Measurements from ENCODE around the gene PPIP5K1.

PPIP5K1 gene

DNA sequence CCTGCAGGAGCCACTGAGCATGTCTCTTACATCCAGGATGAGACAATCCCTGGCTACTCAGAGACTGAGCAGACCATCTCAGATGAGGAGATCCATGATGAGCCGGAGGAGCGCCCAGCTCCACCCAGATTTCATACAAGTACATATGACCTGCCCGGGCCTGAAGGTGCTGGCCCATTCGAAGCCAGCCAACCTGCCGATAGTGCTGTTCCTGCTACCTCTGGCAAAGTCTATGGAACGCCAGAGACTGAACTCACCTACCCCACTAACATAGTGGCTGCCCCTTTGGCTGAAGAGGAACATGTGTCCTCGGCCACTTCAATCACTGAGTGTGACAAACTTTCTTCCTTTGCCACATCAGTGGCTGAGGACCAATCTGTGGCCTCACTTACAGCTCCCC is 66.4 kb downstream of the PPIP5K1 start:
- no peak overlapping the region for H3K4me3 ChIP-seq (ENCODE audit: low read depth, low read length)
- in situ Hi-C loops (cut with HindIII; ENCODE audit: low sequenced_read_pairs) = no loop called here
- DNase-seq (ENCODE audit: low read depth, low spot score) = no peak
- TF ChIP-seq, protein P1, sequence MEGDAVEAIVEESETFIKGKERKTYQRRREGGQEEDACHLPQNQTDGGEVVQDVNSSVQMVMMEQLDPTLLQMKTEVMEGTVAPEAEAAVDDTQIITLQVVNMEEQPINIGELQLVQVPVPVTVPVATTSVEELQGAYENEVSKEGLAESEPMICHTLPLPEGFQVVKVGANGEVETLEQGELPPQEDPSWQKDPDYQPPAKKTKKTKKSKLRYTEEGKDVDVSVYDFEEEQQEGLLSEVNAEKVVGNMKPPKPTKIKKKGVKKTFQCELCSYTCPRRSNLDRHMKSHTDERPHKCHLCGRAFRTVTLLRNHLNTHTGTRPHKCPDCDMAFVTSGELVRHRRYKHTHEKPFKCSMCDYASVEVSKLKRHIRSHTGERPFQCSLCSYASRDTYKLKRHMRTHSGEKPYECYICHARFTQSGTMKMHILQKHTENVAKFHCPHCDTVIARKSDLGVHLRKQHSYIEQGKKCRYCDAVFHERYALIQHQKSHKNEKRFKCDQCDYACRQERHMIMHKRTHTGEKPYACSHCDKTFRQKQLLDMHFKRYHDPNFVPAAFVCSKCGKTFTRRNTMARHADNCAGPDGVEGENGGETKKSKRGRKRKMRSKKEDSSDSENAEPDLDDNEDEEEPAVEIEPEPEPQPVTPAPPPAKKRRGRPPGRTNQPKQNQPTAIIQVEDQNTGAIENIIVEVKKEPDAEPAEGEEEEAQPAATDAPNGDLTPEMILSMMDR (IDR thresholded peaks at IDR 0.05; ENCODE audit: low read depth, low read length) = no peak

GRCh38 chr15:43522247-43522646 is 67.8 kb downstream of the PPIP5K1 start:
- in situ Hi-C loops (cut with HindIII; ENCODE audit: low sequenced_read_pairs) = no loop called here
- TF ChIP-seq, protein P1 (IDR thresholded peaks at IDR 0.05; ENCODE audit: low read depth, low read length) = no peak
- H3K4me3 ChIP-seq (ENCODE audit: low read depth, low read length) = no peak overlapping the region
- no peak for DNase-seq (ENCODE audit: low read depth, low spot score)

DNA sequence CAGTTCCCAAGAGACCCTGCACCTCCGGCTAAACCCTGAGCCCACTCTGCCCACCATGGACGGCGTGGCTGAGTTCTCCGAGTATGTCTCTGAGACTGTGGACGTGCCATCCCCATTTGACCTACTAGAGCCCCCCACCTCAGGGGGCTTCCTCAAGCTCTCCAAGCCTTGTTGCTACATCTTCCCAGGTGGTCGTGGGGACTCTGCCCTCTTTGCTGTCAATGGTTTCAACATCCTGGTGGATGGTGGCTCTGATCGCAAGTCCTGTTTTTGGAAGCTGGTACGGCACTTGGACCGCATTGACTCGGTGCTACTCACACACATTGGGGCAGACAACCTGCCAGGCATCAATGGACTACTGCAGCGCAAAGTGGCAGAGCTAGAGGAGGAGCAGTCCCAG is 68.6 kb downstream of the PPIP5K1 start:
- no peak for DNase-seq (ENCODE audit: low read depth, low spot score)
- TF ChIP-seq, protein P1 (IDR thresholded peaks at IDR 0.05; ENCODE audit: low read depth, low read length) = no peak
- H3K4me3 ChIP-seq (ENCODE audit: low read depth, low read length) = no peak overlapping the region
- in situ Hi-C loops (cut with HindIII; ENCODE audit: low sequenced_read_pairs) = no loop called here

DNA sequence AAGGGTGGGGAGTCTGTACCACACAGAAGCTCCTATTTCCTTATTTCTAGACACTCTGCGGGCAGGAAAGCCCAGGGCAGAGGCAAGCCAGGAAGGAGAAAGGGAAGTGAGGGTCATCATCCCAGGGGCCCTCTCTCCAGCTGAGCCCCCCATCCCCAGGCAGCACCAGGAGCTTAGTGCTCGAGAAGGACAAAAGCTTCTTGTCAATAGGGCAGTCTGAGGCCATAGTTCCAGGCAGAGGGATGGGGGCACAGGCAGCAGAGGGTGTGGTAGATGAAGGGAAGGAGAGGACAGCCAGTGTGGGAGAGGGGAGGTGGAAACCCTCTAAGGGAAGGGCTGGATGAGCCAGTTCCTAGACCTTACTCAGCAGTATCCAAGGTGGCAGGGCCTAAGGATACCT is 69.9 kb downstream of the PPIP5K1 start:
- in situ Hi-C loops (cut with HindIII; ENCODE audit: low sequenced_read_pairs) = no loop called here
- no peak overlapping the region for H3K4me3 ChIP-seq (ENCODE audit: low read depth, low read length)
- TF ChIP-seq, protein P1 (IDR thresholded peaks at IDR 0.05; ENCODE audit: low read depth, low read length) = no peak
- no peak for DNase-seq (ENCODE audit: low read depth, low spot score)

DNA sequence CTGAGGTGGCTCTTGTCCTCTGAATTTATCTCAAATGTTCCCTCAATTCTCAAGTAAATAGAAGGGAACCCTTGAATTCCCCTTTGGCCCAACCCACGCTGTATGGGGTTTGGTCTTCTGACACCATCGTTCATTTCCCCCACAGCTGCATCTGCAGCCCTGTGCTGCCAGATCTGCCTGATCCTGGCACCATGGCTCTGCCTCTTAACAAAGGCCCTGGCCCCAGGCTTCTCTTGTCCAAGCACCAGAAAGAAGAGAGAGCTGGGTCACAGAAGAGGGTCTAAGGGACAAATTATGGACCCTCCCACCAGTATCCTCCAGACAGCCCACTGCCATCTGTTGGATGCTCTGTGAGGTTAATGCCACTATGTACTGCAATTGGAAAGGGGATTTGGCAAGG is 70.8 kb downstream of the PPIP5K1 start:
- H3K4me3 ChIP-seq (ENCODE audit: low read depth, low read length) = peak overlapping the region; percentile 74
- DNase-seq (ENCODE audit: low read depth, low spot score) = no peak
- in situ Hi-C loops (cut with HindIII; ENCODE audit: low sequenced_read_pairs) = no loop called here
- TF ChIP-seq, protein P1 (IDR thresholded peaks at IDR 0.05; ENCODE audit: low read depth, low read length) = no peak

- in situ Hi-C loops (cut with HindIII; ENCODE audit: low sequenced_read_pairs) = no loop called here
- TF ChIP-seq, protein P1 (IDR thresholded peaks at IDR 0.05; ENCODE audit: low read depth, low read length) = no peak
- peak overlapping the region; percentile 74 for H3K4me3 ChIP-seq (ENCODE audit: low read depth, low read length)
- DNase-seq (ENCODE audit: low read depth, low spot score) = peak; percentile 54
Observed at GRCh38 chr15:43518197-43518761, 71.7 kb downstream of the PPIP5K1 start.
